Body of pancreas (tissue), 4 donors: ENCODE data around the gene RPRM. TPM values are rescaled to one million over a fixed set of nuclear protein-coding genes. Genes with fewer than 3 reads are reported as not detected.

Experiments used
- ATAC-seq: fragments of 150-250 bp; one replicate; pipeline ENCODE4 v1.9.1; 2016
- DNase-seq, 4 donors: peaks; one replicate each; pipeline ENCODE4 v3.0.0-alpha.2; 2019
- H3K27ac ChIP-seq, 4 donors: fragments of 200-600 bp; sonication (generic); 1 replicate in 3 of 4; 2 replicates in 1 of 4; pipeline versions ENCODE4 v1.5.1 to v1.6.1; 2016 to 2019; ENCODE audit warnings: mild to moderate bottlenecking in 1 of 4, mixed read lengths in 1 of 4, moderate library complexity in 1 of 4
- H3K27me3 ChIP-seq, 2 donors: fragments of 200-600 bp; sonication (generic); one replicate each; pipeline ENCODE4 v1.6.0; 2016; ENCODE audit warnings: mild to moderate bottlenecking in 1 of 2
- H3K36me3 ChIP-seq, 2 donors: fragments of 200-600 bp; sonication (generic); replicated peaks in 1 of 2; 2 replicates each; pipeline ENCODE4 v1.5.1; 2016; ENCODE audit warnings: low read depth in 2 of 2; ENCODE audit not compliant: insufficient read depth in 1 of 2
- H3K4me1 ChIP-seq: fragments of 200-600 bp; sonication (generic); one replicate; pipeline ENCODE4 v1.6.0; 2016
- H3K4me3 ChIP-seq, 2 donors: fragments of 200-600 bp; sonication (generic); 1 replicate in 1 of 2; 2 replicates in 1 of 2; pipeline ENCODE4 v1.5.1; 2016 to 2019
- H3K9me3 ChIP-seq, 3 donors: fragments of 200-600 bp; sonication (generic); 1 replicate in 2 of 3; 2 replicates in 1 of 3; pipeline ENCODE4 v1.5.1; 2016
- CTCF ChIP-seq, 7 experiments: fragments of 450-650 bp in 4 of 7; fragments of 200-600 bp in 3 of 7; sonication (generic) in 3 of 7; IDR thresholded peaks; one replicate each; pipeline ENCODE4 v1.5.1; 2016 to 2019; ENCODE audit warnings: antibody characterized with exemption in 7 of 7
- POLR2A ChIP-seq, 3 donors: fragments of 450-650 bp; IDR thresholded peaks; one replicate each; pipeline ENCODE4 v1.6.1; 2016; ENCODE audit warnings: antibody characterized with exemption in 3 of 3, mild to moderate bottlenecking in 2 of 3
- WGBS, 2 donors: methylation state at CpG; one replicate each; pipeline ENCODE4 v1.1.5; 2017; 5-methylcytosine and 5-hydroxymethylcytosine counted together
- intact Hi-C: fragments of 100-400 bp; cut with DNase I; formaldehyde crosslinking; loops from one replicate; pipeline ENCODE4 v1.15.1; 2023
- total RNA-seq, 2 donors: library from RNA; depleted of rRNA; stranded (reverse); fragments of >200 nt; gene quantifications; one replicate each; pipeline ENCODE4 v1.1.0, GENCODE V29; 2016

The RPRM gene
- total RNA-seq = not detected

- Histone ChIP-seq H3K9me3 (no peaks in the 10 kb centered on the region), H3K27ac (no peak within 1 kb of the TSS), H3K4me3 (peak within 1 kb of the TSS in 1 of 2 donors; percentile 19), H3K27me3 (peaks cover 2 to 16% of the 10 kb centered on the region in 2 donors), H3K36me3 (no peaks in the 10 kb centered on the region), H3K4me1 (peaks cover 27% of the 10 kb centered on the region)
- ATAC-seq (peak; percentile 95), DNase-seq (peak; percentile 68 to 81 (median 75))
- intact Hi-C loops = no loop called here
- peak; percentile 56 to 97 (median 90) for TF ChIP-seq CTCF (IDR thresholded peaks at IDR 0.05)
- TF ChIP-seq POLR2A (IDR thresholded peaks at IDR 0.05) = no peak
- 1% methylated on average over 11 to 93 of the region's 93 CpGs for WGBS, 2 donors
Measured at GRCh38 chr2:153478289-153479261, at the start of gene RPRM. TSS of gene RPRM (minus strand) at chr2:153478762. CDS start at chr2:153478565, 197 bp downstream.

- Histone ChIP-seq H3K4me1 (no peaks in the 10 kb centered on the region), H3K9me3 (no peaks in the 10 kb centered on the region), H3K36me3 (no peaks in the 10 kb centered on the region), H3K27me3 (no peaks in the 10 kb centered on the region), H3K27ac (no peak overlapping the region), H3K4me3 (no peak overlapping the region)
- whole genome bisulfite sequencing, 2 donors = 0% methylated on average over 1 of the region's 1 CpG
- intact Hi-C loops = no loop called here
- no peak for ATAC-seq
- peak; percentile 53 to 76 (median 68) for DNase-seq
- TF ChIP-seq CTCF (IDR thresholded peaks at IDR 0.05) (peak; percentile 46 to 81 (median 70)), POLR2A (IDR thresholded peaks at IDR 0.05) (no peak)
Measured at GRCh38 chr2:153519257-153519875, 40.8 kb upstream of the RPRM start.

GRCh38 chr2:153512331-153512730 lies 33.8 kb upstream of the RPRM start:
- WGBS, 2 donors = 52 to 60% methylated on average over 4 of the region's 4 CpGs
- H3K27ac ChIP-seq = no peak overlapping the region
- intact Hi-C loops = no loop called here
- no peaks in the 10 kb centered on the region for H3K4me1 ChIP-seq
- TF ChIP-seq POLR2A (IDR thresholded peaks at IDR 0.05) (no peak), CTCF (IDR thresholded peaks at IDR 0.05) (no peak)
- H3K4me3 ChIP-seq = no peak overlapping the region
- no peaks in the 10 kb centered on the region for H3K9me3 ChIP-seq
- H3K36me3 ChIP-seq = no peaks in the 10 kb centered on the region
- DNase-seq (no peak), ATAC-seq (no peak)
- no peaks in the 10 kb centered on the region for H3K27me3 ChIP-seq

- H3K36me3 ChIP-seq = no peaks in the 10 kb centered on the region
- DNase-seq (no peak), ATAC-seq (no peak)
- intact Hi-C loops = no loop called here
- H3K4me3 ChIP-seq = no peak overlapping the region
- TF ChIP-seq POLR2A (IDR thresholded peaks at IDR 0.05) (no peak), CTCF (IDR thresholded peaks at IDR 0.05) (no peak)
- H3K27ac ChIP-seq = no peak overlapping the region
- no peaks in the 10 kb centered on the region for H3K27me3 ChIP-seq
- H3K9me3 ChIP-seq = no peaks in the 10 kb centered on the region
- WGBS, 2 donors = 48 to 72% methylated on average over 4 of the region's 4 CpGs
- no peaks in the 10 kb centered on the region for H3K4me1 ChIP-seq
Measured at GRCh38 chr2:153510996-153511395, 32.4 kb upstream of the RPRM start.
